A375 (cell line): ENCODE results near the gene TRAF2. TPM values are rescaled to one million over a fixed set of nuclear protein-coding genes. Genes with fewer than 3 reads are reported as not detected.

ENCODE experiments used
- small RNA-seq: library from RNA; depleted of rRNA; stranded (forward); fragments of <200 nt; gene quantifications from one replicate; pipeline ENCODE3, GENCODE V24; 2014
- total RNA-seq: library from RNA; depleted of rRNA; stranded (reverse); fragments of >200 nt; shearing (Covaris generic); gene quantifications from 2 replicates; pipeline ENCODE4 v1.2.3, GENCODE V29; 2014; rRNA removed

TRAF2 gene
- 17.4 and 23.1 TPM in 2 replicates for total RNA-seq

GRCh38 chr9:136885950-136886578 lies at the start of gene TRAF2:
TRAF2 (plus strand) TSS chr9:136886516; CDS start chr9:136898741, 12,225 bp downstream.

GRCh38 chr9:136842380-136842948 lies 43.9 kb upstream of the TRAF2 start, which contains the start of gene AJM1:
AJM1 (plus strand) TSS chr9:136842478; CDS start chr9:136844415, 1,937 bp downstream.

GRCh38 chr9:136849038-136849959 lies 37.0 kb upstream of the TRAF2 start, which contains the start of gene PHPT1:
PHPT1 (plus strand) TSS chr9:136849409; CDS start chr9:136849431, 22 bp downstream.

GRCh38 chr9:136851941-136852663 lies 34.2 kb upstream of the TRAF2 start, which contains the start of gene MAMDC4:
MAMDC4 (plus strand) TSS chr9:136852346; CDS start chr9:136852417, 71 bp downstream.

GRCh38 chr9:136944519-136945332 lies 58.4 kb downstream of the TRAF2 start, which contains the start of the genes C8G and FBXW5:
C8G (plus strand) TSS chr9:136945243; CDS start chr9:136945321, 78 bp downstream.
FBXW5 (minus strand) TSS chr9:136944738; CDS start chr9:136944083, 655 bp downstream.

GRCh38 chr9:136951541-136952320 lies 65.4 kb downstream of the TRAF2 start, which contains the start of gene LCN12:
LCN12 (plus strand) TSS chr9:136952273; CDS start chr9:136952328, 55 bp downstream.

Small RNA genes lying within 50 kb of the gene (small RNA-seq; reads per million reads assigned to genes)
- not detected for gene MIR4479

Other genes starting within 250 kb of the TRAF2 start
- 21.5 and 22.0 TPM in 2 replicates for gene EGFL7, start 223.6 kb upstream of the TRAF2 start, total RNA-seq
- 56.8 and 57.1 TPM in 2 replicates for gene AGPAT2, start 199.1 kb upstream of the TRAF2 start, total RNA-seq
- 12.7 and 16.4 TPM in 2 replicates for gene DIPK1B, start 173.9 kb upstream of the TRAF2 start, total RNA-seq
- gene LCN10, start 143.6 kb upstream of the TRAF2 start, total RNA-seq = 0.15 TPM in 1 of 2 replicates, not detected in the other
- gene LCN6, start 138.0 kb upstream of the TRAF2 start, total RNA-seq = not detected in 2 replicates
- gene LCN8, start 128.3 kb upstream of the TRAF2 start, total RNA-seq = not detected in 2 replicates
- not detected in 2 replicates for gene LCN15, start 122.0 kb upstream of the TRAF2 start, total RNA-seq
- gene TMEM141, start 95.2 kb upstream of the TRAF2 start, total RNA-seq = 97.1 and 113 TPM in 2 replicates
- 0.13 TPM in 1 of 2 replicates, not detected in the other for gene CCDC183, start 90.2 kb upstream of the TRAF2 start, total RNA-seq
- gene RABL6, start 78.6 kb upstream of the TRAF2 start, total RNA-seq = 57.9 and 69.5 TPM in 2 replicates
- 3.0 and 4.7 TPM in 2 replicates for gene AJM1, start 44.0 kb upstream of the TRAF2 start, total RNA-seq
- 153 and 181 TPM in 2 replicates for gene PHPT1, start 37.1 kb upstream of the TRAF2 start, total RNA-seq
- gene MAMDC4, start 34.2 kb upstream of the TRAF2 start, total RNA-seq = 3.6 TPM in 2 replicates
- gene EDF1, start 20.2 kb upstream of the TRAF2 start, total RNA-seq = 542 and 544 TPM in 2 replicates
- 108 and 131 TPM in 2 replicates for gene FBXW5, start 58.2 kb downstream of the TRAF2 start, total RNA-seq
- gene C8G, start 58.7 kb downstream of the TRAF2 start, total RNA-seq = not detected in 2 replicates
- 1.1 TPM in 1 of 2 replicates, not detected in the other for gene LCN12, start 65.8 kb downstream of the TRAF2 start, total RNA-seq
- 1.4 TPM in 1 of 2 replicates, not detected in the other for gene PTGDS, start 91.0 kb downstream of the TRAF2 start, total RNA-seq
- gene LCNL1, start 96.5 kb downstream of the TRAF2 start, total RNA-seq = not detected in 2 replicates
- gene PAXX, start 105.9 kb downstream of the TRAF2 start, total RNA-seq = 93.9 and 103 TPM in 2 replicates
- 0.19 TPM in 1 of 2 replicates, not detected in the other for gene CLIC3, start 110.1 kb downstream of the TRAF2 start, total RNA-seq
- gene ABCA2, start 141.7 kb downstream of the TRAF2 start, total RNA-seq = 14.3 and 21.6 TPM in 2 replicates
- not detected in 2 replicates for gene FUT7, start 145.6 kb downstream of the TRAF2 start, total RNA-seq
- 20.1 and 25.3 TPM in 2 replicates for gene NPDC1, start 159.7 kb downstream of the TRAF2 start, total RNA-seq
- not detected in 2 replicates for gene ENTPD2, start 167.5 kb downstream of the TRAF2 start, total RNA-seq
- 26.8 and 28.7 TPM in 2 replicates for gene SAPCD2, start 184.0 kb downstream of the TRAF2 start, total RNA-seq
- 4.7 and 4.8 TPM in 2 replicates for gene UAP1L1, start 191.0 kb downstream of the TRAF2 start, total RNA-seq
- gene MAN1B1, start 200.5 kb downstream of the TRAF2 start, total RNA-seq = 56.8 and 72.2 TPM in 2 replicates
- gene DPP7, start 228.2 kb downstream of the TRAF2 start, total RNA-seq = 111 and 150 TPM in 2 replicates